GM23338 (cell line): ENCODE results near the gene KLHL40. TPM values are rescaled to one million over a fixed set of nuclear protein-coding genes. Genes with fewer than 3 reads are reported as not detected.

Experiments
- ATAC-seq: fragments of 200-7000 bp; cut with Tn5 transposase; 3 replicates; pipeline ENCODE4 v1.9.1; 2020
- DNase-seq: peaks from one replicate; pipeline ENCODE4 v3.0.0-alpha.2; 2015; ENCODE audit warnings: low spot score
- H2AFZ ChIP-seq: fragments of 200-600 bp; sonication (generic); 2 replicates; pipeline ENCODE4 v1.8.0; 2016; ENCODE audit warnings: antibody characterized with exemption, mild to moderate bottlenecking, moderate library complexity
- H3F3A ChIP-seq: fragments of 200-600 bp; sonication (generic); replicated peaks from 2 replicates; pipeline ENCODE4 v1.8.0; 2017; ENCODE audit warnings: antibody characterized with exemption, mixed run types, low read depth
- H3K27ac ChIP-seq: fragments of 200-600 bp; sonication (generic); 2 replicates; pipeline ENCODE4 v1.6.1; 2016; ENCODE audit warnings: low read depth
- H3K27me3 ChIP-seq: fragments of 200-600 bp; sonication (generic); 2 replicates; pipeline ENCODE4 v1.8.0; 2016; ENCODE audit warnings: mild to moderate bottlenecking, mixed run types, moderate library complexity; ENCODE audit not compliant: insufficient read depth
- H3K36me3 ChIP-seq: fragments of 200-600 bp; sonication (generic); 2 replicates; pipeline ENCODE4 v1.8.0; 2016; ENCODE audit warnings: mild to moderate bottlenecking; ENCODE audit not compliant: insufficient read depth
- H3K4me1 ChIP-seq: fragments of 200-600 bp; sonication (generic); 2 replicates; pipeline ENCODE4 v1.8.0; 2016; ENCODE audit warnings: mild to moderate bottlenecking, moderate library complexity; ENCODE audit not compliant: insufficient read depth
- H3K4me2 ChIP-seq: fragments of 200-600 bp; sonication (generic); 2 replicates; pipeline ENCODE4 v1.7.1; 2017; ENCODE audit warnings: mixed run types
- H3K4me3 ChIP-seq: fragments of 200-600 bp; sonication (generic); 2 replicates; pipeline ENCODE4 v1.6.1; 2016; ENCODE audit warnings: mixed run types
- H3K79me2 ChIP-seq: fragments of 200-600 bp; sonication (generic); replicated peaks from 2 replicates; pipeline ENCODE4 v1.8.0; 2017; ENCODE audit warnings: mild to moderate bottlenecking; ENCODE audit not compliant: insufficient read depth
- H3K9me2 ChIP-seq: fragments of 200-600 bp; sonication (generic); 2 replicates; pipeline ENCODE4 v1.8.0; 2017; ENCODE audit not compliant: insufficient read depth
- H4K20me1 ChIP-seq: fragments of 200-600 bp; sonication (generic); replicated peaks from 2 replicates; pipeline ENCODE4 v1.8.0; 2017; ENCODE audit warnings: mild to moderate bottlenecking; ENCODE audit not compliant: insufficient read depth
- H3K27ac Mint-ChIP-seq: 2 replicates; pipeline ENCODE4 v1.8.0; 2020; ENCODE audit warnings: inconsistent platforms, mild to moderate bottlenecking, moderate library complexity, mixed read lengths
- H3K27me3 Mint-ChIP-seq: 3 replicates; pipeline ENCODE4 v1.8.0; 2022; ENCODE audit warnings: low read depth, mild to moderate bottlenecking, moderate library complexity, mixed read lengths, inconsistent platforms; ENCODE audit not compliant: insufficient read depth, poor library complexity
- H3K36me3 Mint-ChIP-seq: 3 replicates; pipeline ENCODE4 v1.8.0; 2021; ENCODE audit warnings: low read depth, mild to moderate bottlenecking, inconsistent platforms, moderate library complexity, mixed read lengths
- H3K4me1 Mint-ChIP-seq: 3 replicates; pipeline ENCODE4 v1.8.0; 2020; ENCODE audit warnings: mild to moderate bottlenecking, inconsistent platforms, mixed read lengths
- H3K4me3 Mint-ChIP-seq: 3 replicates; pipeline ENCODE4 v1.8.0; 2021; ENCODE audit warnings: moderate library complexity, mild to moderate bottlenecking, inconsistent platforms, mixed read lengths
- H3K9me3 Mint-ChIP-seq: 3 replicates; pipeline ENCODE4 v1.8.0; 2020; ENCODE audit warnings: moderate library complexity, mild to moderate bottlenecking, inconsistent platforms, mixed read lengths
- ETS1 ChIP-seq: IDR thresholded peaks from 2 replicates; pipeline ENCODE4 v1.6.1; 2016; ENCODE audit warnings: antibody characterized with exemption
- EZH2 ChIP-seq: fragments of 200-600 bp; sonication (generic); IDR thresholded peaks from one replicate; pipeline ENCODE4 v1.8.0; 2017; ENCODE audit warnings: antibody characterized with exemption, mild to moderate bottlenecking, low read depth; ENCODE audit not compliant: unreplicated experiment
- EZH2phosphoT487 ChIP-seq: fragments of 200-600 bp; sonication (generic); IDR thresholded peaks from one replicate; pipeline ENCODE4 v1.8.1; 2018; ENCODE audit warnings: antibody characterized with exemption; ENCODE audit not compliant: unreplicated experiment
- JUNB ChIP-seq: IDR thresholded peaks from one replicate; pipeline ENCODE4 v1.6.1; 2016; ENCODE audit warnings: antibody characterized with exemption; ENCODE audit not compliant: unreplicated experiment
- NANOG ChIP-seq: IDR thresholded peaks from 2 replicates; pipeline ENCODE4 v1.6.1; 2016; ENCODE audit warnings: antibody characterized with exemption, borderline replicate concordance
- POLR2AphosphoS5 ChIP-seq: IDR thresholded peaks from 2 replicates; pipeline ENCODE4 v1.6.1; 2016; ENCODE audit warnings: antibody characterized with exemption, low read depth
- STAT1 ChIP-seq: IDR thresholded peaks from one replicate; pipeline ENCODE4 v1.6.1; 2016; ENCODE audit warnings: antibody characterized with exemption; ENCODE audit not compliant: unreplicated experiment
- ZNF462 ChIP-seq: fragments of 250-450 bp; sonication (Bioruptor Pico); IDR thresholded peaks from 2 replicates; pipeline ENCODE4 v1.5.0; 2020; ENCODE audit warnings: mild to moderate bottlenecking, moderate library complexity
- polyA plus RNA-seq: library from polyadenylated mRNA; unstranded; fragments of >200 nt; fragmentation: Nextera tagmentation; extraction: Ambion mirVana; gene quantifications from 2 replicates; pipeline ENCODE4 v1.2.1, GENCODE V29; 2016
- total RNA-seq: library from RNA; depleted of rRNA; stranded (reverse); fragments of >200 nt; shearing (Covaris generic); gene quantifications from 2 replicates; pipeline ENCODE4 v1.2.3, GENCODE V29; 2014

KLHL40 gene
- total and polyA plus RNA-seq, 2 experiments from 2014 or later = not detected

DNA sequence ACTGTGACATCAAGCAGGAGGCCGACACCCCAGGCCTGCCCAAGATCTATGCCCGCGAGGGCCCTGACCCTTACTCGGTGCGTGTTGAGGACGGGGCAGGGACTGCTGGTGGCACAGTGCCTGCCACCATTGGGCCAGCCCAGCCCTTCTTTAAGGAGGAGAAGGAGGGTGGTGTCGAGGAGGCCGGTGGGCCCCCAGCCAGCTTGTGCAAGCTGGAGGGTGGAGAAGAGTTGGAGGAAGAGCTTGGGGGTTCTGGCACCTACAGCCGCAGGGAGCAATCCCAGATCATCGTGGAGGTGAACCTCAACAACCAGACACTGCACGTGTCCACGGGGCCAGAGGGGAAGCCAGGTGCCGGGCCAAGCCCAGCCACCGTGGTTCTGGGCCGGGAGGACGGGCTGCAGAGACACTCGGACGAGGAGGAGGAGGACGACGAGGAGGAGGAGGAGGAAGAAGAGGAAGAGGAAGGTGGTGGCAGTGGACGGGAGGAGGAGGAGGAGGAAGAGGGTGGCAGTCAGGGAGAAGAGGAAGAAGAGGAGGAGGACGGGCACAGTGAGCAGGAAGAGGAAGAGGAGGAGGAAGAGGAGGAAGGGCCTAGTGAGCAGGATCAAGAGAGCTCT lies 26.5 kb upstream of the KLHL40 start:
- Mint-ChIP-seq H3K27me3 (peaks cover 9% of the 10 kb centered on the region), H3K4me1 (peaks cover 14% of the 10 kb centered on the region; the same call in 1 of the 3 replicates), H3K9me3 (no peaks in the 10 kb centered on the region), H3K4me3 (no peak overlapping the region), H3K27ac (no peak overlapping the region), H3K36me3 (peaks cover 5% of the 10 kb centered on the region; the same call in 2 of the 3 replicates)
- TF ChIP-seq POLR2AphosphoS5 (no peak), JUNB (no peak), EZH2phosphoT487 (no peak), ETS1 (no peak), ZNF462 (no peak), NANOG (no peak), STAT1 (no peak), EZH2 (no peak)
- no peak overlapping the region for H2AFZ ChIP-seq
- peaks cover 7% of the 10 kb centered on the region for H3K4me1 ChIP-seq
- no peaks in the 10 kb centered on the region for H3K79me2 ChIP-seq
- no peak for ATAC-seq
- no peak overlapping the region for H3K27ac ChIP-seq
- H3K9me2 ChIP-seq = no peaks in the 10 kb centered on the region
- H3K4me2 ChIP-seq = no peak overlapping the region
- DNase-seq = no peak
- H4K20me1 ChIP-seq = no peaks in the 10 kb centered on the region
- H3K4me3 ChIP-seq = no peak overlapping the region
- no peaks in the 10 kb centered on the region for H3F3A ChIP-seq
- H3K27me3 ChIP-seq = no peaks in the 10 kb centered on the region
- no peaks in the 10 kb centered on the region for H3K36me3 ChIP-seq
